Stimulated activated CD8-positive, alpha-beta memory T cell treated with anti-CD3 and anti-CD28 coated beads, Interleukin-2, amount 100 ng/mL, for 1 hour (primary cell): ENCODE measurements around the gene PLPP4.

ENCODE experiments used
- DNase-seq, 2 donors: peaks; one replicate each; pipeline ENCODE4 v3.0.0-alpha.2; 2020; ENCODE audit warnings: low read depth in 2 of 2

Gene PLPP4

DNA sequence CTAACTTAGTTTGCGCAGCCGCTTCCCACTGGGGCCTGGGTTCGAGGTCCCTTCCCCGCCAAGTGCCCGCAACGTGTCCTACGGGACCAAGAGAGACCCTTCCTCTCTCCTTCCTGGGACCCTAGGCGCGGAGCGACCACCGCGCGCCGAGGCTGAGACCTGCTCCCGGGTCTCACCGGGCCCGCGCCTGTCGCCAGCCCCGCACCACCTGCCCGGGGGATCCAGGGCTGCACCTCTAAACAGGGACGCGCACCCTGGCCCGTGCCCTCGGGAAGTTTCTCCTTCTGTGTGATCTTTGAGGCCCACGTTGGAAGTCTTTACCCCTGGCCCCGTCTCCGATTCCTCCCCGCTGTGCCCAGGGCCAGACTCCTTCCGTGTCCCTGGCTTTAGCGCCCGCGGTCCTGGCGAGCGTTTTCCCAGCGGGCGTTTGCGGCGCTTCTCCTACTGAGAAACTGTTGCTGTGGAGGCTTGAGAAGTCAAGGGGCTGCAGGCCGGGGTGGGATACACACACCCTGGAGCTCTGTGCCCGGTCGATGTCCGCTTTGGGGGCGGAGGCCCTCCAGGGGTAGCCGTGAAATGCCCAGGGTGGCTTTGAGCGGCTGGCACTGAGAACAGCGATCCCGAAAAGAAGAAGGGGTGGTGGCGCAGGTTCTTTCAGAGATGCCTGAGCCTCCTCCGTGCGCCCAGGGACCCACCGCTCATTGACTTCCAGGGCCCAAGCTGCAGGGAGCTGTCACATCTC is 575 bp downstream of the PLPP4 start:
- DNase-seq = no peak

DNA sequence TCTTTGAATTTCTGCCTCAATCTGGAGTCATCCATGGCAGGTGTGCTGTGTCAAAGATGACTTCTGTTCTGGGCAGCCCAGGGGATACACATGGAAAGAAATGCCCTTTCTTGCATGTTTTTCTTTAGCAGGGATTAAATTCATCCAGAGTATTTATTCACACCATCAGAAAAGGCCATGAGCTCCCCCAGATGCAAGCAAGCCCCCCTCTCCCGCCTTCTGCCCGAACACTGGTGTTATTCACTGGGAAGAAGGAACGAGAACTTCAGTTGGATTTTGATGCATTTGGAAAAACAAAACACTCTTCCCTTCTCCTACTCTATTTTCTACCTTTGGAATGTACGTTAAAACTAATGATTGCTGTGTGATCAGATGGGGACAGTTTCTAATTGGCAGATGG is 1.4 kb downstream of the PLPP4 start:
- DNase-seq = no peak

GRCh38 chr10:120459185-120459584 is 2.2 kb downstream of the PLPP4 start:
- no peak for DNase-seq

DNA sequence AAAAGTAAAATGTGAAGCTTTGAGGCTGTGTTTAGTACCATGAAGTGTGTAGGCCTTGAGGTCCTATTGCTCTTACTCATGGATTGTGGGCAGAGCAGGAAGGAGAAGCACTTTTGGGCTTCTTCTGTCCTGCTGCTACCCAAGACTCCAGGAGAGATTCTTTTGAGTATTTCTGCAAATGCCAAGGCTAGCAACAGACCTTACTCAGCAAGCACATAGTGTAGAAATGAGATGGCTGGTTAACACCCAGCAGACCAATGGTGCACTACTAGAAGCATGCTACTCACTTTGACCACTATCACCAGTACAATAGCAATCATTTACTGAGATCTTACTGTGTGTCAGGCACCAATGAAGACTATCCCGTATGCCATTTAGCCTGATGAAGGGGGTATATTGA is 3.2 kb downstream of the PLPP4 start:
- no peak for DNase-seq

DNA sequence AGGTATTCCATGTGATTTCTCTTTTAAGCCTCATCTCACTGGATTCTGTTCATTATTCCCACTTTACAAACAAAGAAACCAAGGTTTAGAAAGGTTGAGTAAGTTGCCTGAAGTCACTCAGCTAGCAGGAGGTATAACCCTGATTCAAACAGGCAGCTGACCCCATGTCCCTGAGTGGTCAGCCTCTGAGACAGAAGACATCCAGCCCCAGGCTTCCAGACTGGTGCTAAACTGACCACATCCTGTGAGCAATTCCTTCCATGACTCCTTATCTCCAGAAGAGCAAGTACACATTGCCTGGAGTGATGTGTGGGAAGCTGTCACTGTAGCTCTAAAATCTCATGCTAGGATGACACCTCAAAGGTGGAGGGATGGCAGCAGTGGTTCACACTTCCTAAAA is 3.7 kb downstream of the PLPP4 start:
- no peak for DNase-seq

GRCh38 chr10:120462018-120462682 is 5.1 kb downstream of the PLPP4 start:
- no peak for DNase-seq

DNA sequence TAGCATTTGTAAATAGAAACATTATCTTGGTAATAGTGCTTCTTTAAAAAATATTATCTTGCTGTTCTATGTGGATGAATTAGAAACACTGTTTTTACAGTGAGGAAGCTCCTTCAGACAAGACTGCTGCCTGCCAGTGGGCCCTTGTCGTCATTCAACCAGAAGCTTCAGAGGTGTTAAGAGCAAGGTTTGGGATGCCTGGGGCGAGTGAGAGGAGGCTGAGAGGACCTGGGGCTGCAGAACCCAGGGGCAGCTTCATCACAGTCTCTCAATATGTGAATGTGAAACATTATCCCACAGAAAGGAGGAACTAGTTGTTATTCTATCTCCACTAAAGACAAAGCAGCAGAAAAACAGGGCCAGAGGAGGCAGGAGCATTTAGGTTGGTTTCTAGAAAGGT is 8.1 kb downstream of the PLPP4 start:
- no peak for DNase-seq

DNA sequence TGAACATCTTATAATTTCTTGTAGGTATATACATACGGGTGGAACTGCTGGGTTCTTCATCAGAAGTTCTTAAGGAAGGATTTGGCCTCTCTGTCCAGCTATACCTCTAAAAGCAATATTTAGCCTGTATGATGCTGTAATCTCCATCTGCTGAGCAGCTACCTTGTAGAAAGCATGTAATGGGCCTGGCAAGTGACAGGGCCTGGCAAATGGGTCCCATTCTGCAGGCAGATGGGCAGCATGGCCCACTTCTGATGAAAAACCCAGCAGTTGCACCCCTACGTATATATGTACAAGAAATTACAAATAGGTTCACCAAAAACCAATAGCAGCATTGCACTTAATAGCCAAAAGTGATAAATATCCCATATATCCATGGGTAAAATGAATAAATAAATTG is 9.0 kb downstream of the PLPP4 start:
- no peak for DNase-seq

GRCh38 chr10:120473593-120473992 is 16.6 kb downstream of the PLPP4 start:
- DNase-seq = no peak

DNA sequence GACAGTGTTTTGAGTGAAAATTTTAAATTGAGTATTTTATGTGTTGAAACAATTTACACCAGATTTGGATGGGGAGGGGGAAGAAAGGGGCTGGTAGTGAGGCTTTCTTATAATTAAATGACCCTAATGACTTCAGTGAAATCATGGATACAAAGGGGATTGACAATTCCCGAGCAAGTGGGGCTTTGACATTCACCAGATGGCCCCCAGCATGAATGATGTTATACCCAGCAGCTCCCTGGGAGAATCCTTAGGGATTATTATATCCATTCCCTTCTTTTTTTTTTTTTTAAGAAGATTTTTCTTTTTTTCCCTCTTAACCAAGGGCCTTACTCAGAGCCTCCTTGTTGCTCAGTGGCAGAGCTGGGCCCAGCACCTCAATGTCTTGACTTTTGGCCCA is 17.9 kb downstream of the PLPP4 start:
- DNase-seq = no peak

GRCh38 chr10:120475844-120476791 is 19.1 kb downstream of the PLPP4 start:
- no peak for DNase-seq

DNA sequence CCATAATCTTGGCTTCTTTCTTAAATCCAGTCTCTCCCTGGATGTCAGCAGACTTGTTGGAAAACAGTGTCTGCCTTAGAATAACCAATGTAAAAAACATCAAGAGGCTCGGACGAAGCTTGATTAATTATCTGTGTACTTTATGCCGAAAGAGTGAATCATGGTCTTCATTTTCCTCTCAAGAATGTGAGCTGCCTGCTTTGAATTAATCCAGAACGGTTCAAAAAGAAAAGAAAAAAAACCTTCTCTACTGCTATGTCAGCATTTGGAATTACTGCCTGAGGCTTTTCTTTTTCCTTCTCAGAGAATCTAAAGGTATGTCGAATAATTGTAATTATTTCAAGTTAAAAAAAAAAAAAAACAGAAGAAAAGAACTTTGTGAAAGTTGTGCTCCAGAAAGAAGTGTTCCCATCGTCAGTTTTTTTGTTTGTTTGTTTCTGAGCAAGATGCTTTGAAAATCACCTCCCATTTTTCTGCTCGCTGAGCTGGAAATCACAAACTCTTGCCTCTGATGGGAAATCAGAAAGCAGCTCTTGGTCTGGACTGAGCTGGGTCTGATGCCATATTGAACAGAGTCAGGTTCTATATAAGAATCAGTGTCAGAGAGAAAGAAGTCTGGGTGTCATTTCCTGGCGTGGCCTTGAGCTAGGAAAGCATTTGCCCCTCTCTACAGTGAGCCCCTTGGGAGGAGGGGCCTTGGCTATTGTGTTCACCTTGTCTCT is 20.2 kb downstream of the PLPP4 start:
- DNase-seq = no peak

GRCh38 chr10:120477743-120478141 is 20.7 kb downstream of the PLPP4 start:
- DNase-seq = no peak

DNA sequence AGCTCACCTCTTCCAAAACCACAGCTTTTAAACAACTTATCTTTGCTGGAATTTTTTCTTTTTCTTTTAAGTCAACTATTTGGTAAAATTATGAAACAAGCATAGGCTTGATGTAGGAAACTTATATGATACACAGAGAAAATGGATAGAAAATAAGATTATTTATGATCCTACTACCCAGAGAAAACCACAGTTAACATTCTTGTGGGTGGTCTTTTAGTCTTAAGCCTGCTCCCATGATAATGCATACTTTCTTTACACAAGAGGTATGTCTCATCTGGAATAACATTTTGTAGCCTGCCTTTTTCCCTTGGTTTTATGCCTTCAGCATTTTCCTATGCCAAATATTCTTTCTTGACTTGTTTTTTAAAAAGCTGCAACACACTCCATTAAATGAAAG is 21.4 kb downstream of the PLPP4 start:
- no peak for DNase-seq

GRCh38 chr10:120479506-120479905 is 22.5 kb downstream of the PLPP4 start:
- no peak for DNase-seq

GRCh38 chr10:120480065-120480600 is 23.1 kb downstream of the PLPP4 start:
- no peak for DNase-seq

DNA sequence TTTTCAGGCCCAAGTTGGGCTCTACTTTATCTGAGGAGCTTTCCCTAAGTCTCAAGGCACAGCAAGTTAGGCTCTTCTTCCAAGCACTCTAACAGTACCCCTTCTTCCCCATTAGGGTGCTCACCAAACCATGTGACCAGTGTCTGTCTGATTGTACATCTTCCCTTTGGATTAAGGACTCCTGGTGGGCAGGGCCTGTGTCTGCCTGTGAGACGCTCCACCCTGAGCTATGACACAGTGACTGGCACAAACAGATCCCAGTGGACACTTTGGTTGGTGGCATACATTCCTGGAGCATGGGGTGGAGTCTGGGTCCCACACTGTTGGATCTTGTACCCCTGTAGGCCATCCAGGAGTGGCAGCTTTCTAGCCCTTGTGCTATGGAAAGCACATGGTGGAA is 23.8 kb downstream of the PLPP4 start:
- no peak for DNase-seq

DNA sequence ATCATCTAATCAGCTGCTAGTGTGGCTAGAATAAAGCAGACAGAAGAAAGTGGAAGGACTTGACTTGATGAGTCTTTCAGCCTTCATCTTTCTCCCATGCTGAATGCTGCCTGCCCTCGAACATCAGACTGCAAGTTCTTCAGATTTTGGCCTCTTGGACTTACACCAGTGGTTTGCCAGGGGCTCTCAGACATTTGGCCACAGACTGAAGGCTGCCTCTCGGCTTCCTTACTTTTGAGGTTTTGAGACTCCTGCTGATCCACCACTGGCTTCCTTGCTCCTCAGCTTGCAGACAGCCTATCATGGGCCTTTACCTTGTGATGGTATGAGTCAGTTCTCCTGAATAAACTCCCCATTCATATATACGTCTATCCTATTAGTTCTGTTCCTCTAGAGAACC is 26.0 kb downstream of the PLPP4 start:
- DNase-seq = no peak

DNA sequence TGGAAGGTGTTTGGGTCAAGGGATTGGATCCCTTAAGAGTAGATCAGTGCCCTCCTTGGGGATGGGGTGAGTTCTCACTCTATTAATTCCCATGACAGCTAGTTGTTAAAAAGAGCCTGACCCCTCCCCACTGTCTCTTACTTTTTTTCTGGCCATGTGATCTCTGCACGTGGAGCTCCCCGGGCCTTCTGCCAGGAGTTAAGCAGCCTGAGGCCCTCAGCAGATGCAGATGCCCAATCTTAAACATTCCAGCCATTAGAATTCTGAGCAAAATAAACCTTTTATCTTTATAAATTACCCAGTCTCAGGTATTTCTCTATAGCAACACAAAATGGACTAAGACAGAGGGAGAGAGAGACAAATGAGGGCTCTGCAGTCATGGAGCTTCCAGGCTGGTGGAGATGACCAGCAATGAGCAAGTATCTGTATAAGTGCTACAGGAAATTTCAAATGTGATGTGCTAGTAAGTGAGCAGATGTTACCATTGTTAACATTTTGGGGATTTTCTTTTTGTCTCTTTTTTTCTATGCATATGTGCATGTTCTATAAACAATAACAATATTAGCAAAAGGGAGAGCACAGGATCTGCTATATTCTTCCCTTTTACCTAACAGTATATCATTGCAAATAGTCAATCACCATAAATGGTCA is 26.7 kb downstream of the PLPP4 start:
- no peak for DNase-seq

GRCh38 chr10:120485946-120486345 is 28.9 kb downstream of the PLPP4 start:
- no peak for DNase-seq

- no peak for DNase-seq
Observed at GRCh38 chr10:120486671-120487205, 29.7 kb downstream of the PLPP4 start.
